ENCODE measurements around the gene C6. TPM values are rescaled to one million over a fixed set of nuclear protein-coding genes. Genes with fewer than 3 reads are reported as not detected.

C6 gene
- total and polyA plus RNA-seq, 10 of the 15 experiments (the other 5 are each of a cell fraction or from before 2014, with no cell fraction given), result 0.31 TPM; not detected in 9

DNA sequence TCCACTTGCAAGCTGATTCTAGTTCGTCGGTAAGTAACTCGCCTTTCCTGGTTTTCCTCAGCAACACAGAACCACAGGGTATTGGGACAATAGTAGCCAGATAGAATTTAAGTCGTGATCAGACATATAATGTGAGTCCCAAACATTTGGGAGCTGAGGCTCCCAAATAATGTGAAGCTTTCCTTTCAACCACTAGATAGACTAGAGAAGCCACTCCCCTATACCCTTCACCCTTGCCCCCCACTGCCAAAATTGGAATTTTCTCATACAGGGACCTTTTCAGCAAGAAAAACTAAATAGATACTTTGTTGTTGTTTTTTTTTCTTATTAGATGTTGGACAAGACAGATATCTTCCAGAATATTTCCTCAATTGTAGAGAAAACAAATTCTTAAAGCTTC, 1.9 kb downstream of the C6 start:
- intact Hi-C loops (cut with micrococcal nuclease; ENCODE audit: unreplicated experiment), result no loop called here
- H3K9ac ChIP-seq (ENCODE audit: control insufficient read depth, insufficient read depth, low read length), result no peak overlapping the region
- H3K4me3 ChIP-seq, result no peak overlapping the region
- H3K4me2 ChIP-seq (ENCODE audit: control insufficient read depth, insufficient read depth), result no peak overlapping the region
- ChIA-PET CTCF (interaction anchor here (1.6 kb wide), 1 partner anchor 59 kb away, joined by 3 read pairs; no protein-coding TSS in a partner anchor), SMC1A (ENCODE audit: uncharacterized antibody, unreplicated experiment) (no interaction called here), POLR2A (no interaction called here), RAD21 (ENCODE audit: unreplicated experiment) (no interaction called here)
- DNase-seq (ENCODE audit: low read depth, low spot score) (no peak), ATAC-seq (no peak), FAIRE-seq (no peak)
- H2AFZ ChIP-seq (ENCODE audit: control insufficient read depth, low read depth, low read length), result no peak overlapping the region
- no peaks in the 10 kb centered on the region for H4K20me1 ChIP-seq (ENCODE audit: control insufficient read depth, insufficient read depth)
- WGBS (ENCODE audit: insufficient coverage, insufficient replicate concordance, low lambda C conversion rate, missing lambda C conversion rate), result 15% methylated on average over 4 of the region's 4 CpGs
- no peak for TF ChIP-seq STAT3 (IDR thresholded peaks at IDR 0.05; ENCODE audit: low read depth, low read length)
- no peak for TF ChIP-seq DPF2 (IDR thresholded peaks at IDR 0.05)
- TF ChIP-seq, protein P1, sequence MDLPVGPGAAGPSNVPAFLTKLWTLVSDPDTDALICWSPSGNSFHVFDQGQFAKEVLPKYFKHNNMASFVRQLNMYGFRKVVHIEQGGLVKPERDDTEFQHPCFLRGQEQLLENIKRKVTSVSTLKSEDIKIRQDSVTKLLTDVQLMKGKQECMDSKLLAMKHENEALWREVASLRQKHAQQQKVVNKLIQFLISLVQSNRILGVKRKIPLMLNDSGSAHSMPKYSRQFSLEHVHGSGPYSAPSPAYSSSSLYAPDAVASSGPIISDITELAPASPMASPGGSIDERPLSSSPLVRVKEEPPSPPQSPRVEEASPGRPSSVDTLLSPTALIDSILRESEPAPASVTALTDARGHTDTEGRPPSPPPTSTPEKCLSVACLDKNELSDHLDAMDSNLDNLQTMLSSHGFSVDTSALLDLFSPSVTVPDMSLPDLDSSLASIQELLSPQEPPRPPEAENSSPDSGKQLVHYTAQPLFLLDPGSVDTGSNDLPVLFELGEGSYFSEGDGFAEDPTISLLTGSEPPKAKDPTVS (IDR thresholded peaks at IDR 0.05; ENCODE audit: low read depth, low read length), result no peak
- no peak for TF ChIP-seq MTA2 (IDR thresholded peaks at IDR 0.05; ENCODE audit: low read depth)
- TF ChIP-seq, protein P2, sequence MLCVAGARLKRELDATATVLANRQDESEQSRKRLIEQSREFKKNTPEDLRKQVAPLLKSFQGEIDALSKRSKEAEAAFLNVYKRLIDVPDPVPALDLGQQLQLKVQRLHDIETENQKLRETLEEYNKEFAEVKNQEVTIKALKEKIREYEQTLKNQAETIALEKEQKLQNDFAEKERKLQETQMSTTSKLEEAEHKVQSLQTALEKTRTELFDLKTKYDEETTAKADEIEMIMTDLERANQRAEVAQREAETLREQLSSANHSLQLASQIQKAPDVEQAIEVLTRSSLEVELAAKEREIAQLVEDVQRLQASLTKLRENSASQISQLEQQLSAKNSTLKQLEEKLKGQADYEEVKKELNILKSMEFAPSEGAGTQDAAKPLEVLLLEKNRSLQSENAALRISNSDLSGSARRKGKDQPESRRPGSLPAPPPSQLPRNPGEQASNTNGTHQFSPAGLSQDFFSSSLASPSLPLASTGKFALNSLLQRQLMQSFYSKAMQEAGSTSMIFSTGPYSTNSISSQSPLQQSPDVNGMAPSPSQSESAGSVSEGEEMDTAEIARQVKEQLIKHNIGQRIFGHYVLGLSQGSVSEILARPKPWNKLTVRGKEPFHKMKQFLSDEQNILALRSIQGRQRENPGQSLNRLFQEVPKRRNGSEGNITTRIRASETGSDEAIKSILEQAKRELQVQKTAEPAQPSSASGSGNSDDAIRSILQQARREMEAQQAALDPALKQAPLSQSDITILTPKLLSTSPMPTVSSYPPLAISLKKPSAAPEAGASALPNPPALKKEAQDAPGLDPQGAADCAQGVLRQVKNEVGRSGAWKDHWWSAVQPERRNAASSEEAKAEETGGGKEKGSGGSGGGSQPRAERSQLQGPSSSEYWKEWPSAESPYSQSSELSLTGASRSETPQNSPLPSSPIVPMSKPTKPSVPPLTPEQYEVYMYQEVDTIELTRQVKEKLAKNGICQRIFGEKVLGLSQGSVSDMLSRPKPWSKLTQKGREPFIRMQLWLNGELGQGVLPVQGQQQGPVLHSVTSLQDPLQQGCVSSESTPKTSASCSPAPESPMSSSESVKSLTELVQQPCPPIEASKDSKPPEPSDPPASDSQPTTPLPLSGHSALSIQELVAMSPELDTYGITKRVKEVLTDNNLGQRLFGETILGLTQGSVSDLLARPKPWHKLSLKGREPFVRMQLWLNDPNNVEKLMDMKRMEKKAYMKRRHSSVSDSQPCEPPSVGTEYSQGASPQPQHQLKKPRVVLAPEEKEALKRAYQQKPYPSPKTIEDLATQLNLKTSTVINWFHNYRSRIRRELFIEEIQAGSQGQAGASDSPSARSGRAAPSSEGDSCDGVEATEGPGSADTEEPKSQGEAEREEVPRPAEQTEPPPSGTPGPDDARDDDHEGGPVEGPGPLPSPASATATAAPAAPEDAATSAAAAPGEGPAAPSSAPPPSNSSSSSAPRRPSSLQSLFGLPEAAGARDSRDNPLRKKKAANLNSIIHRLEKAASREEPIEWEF (IDR thresholded peaks at IDR 0.05; ENCODE audit: insufficient replicate concordance, low read depth, low read length), result no peak
- TF ChIP-seq TAF1 (IDR thresholded peaks at IDR 0.05; ENCODE audit: borderline replicate concordance, low read depth, low read length), result no peak
- TF ChIP-seq ASH2L (IDR thresholded peaks at IDR 0.05; ENCODE audit: borderline replicate concordance, low read depth), result no peak
- TF ChIP-seq CHD1 (IDR thresholded peaks at IDR 0.05; ENCODE audit: low read depth, low read length), result no peak
- TF ChIP-seq ESRRA (IDR thresholded peaks at IDR 0.05; ENCODE audit: low read length), result no peak
- TF ChIP-seq CBX3 (IDR thresholded peaks at IDR 0.05; ENCODE audit: borderline replicate concordance, low read depth), result no peak
- TF ChIP-seq, protein P3, sequence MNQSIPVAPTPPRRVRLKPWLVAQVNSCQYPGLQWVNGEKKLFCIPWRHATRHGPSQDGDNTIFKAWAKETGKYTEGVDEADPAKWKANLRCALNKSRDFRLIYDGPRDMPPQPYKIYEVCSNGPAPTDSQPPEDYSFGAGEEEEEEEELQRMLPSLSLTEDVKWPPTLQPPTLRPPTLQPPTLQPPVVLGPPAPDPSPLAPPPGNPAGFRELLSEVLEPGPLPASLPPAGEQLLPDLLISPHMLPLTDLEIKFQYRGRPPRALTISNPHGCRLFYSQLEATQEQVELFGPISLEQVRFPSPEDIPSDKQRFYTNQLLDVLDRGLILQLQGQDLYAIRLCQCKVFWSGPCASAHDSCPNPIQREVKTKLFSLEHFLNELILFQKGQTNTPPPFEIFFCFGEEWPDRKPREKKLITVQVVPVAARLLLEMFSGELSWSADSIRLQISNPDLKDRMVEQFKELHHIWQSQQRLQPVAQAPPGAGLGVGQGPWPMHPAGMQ (IDR thresholded peaks at IDR 0.05; ENCODE audit: borderline replicate concordance), result no peak
- TF ChIP-seq, protein P4, sequence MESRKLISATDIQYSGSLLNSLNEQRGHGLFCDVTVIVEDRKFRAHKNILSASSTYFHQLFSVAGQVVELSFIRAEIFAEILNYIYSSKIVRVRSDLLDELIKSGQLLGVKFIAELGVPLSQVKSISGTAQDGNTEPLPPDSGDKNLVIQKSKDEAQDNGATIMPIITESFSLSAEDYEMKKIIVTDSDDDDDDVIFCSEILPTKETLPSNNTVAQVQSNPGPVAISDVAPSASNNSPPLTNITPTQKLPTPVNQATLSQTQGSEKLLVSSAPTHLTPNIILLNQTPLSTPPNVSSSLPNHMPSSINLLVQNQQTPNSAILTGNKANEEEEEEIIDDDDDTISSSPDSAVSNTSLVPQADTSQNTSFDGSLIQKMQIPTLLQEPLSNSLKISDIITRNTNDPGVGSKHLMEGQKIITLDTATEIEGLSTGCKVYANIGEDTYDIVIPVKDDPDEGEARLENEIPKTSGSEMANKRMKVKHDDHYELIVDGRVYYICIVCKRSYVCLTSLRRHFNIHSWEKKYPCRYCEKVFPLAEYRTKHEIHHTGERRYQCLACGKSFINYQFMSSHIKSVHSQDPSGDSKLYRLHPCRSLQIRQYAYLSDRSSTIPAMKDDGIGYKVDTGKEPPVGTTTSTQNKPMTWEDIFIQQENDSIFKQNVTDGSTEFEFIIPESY (IDR thresholded peaks at IDR 0.05), result no peak
- no peak for TF ChIP-seq BMI1 (IDR thresholded peaks at IDR 0.05; ENCODE audit: borderline replicate concordance)
- no peak for TF ChIP-seq CEBPB (IDR thresholded peaks at IDR 0.05; ENCODE audit: borderline replicate concordance in 1 of 2, low read depth in 2 of 2, low read length in 2 of 2)
- no TSS peak for BruUV-seq (replicated peaks)
- in situ Hi-C loops (cut with MboI), result no loop called here
- H3K9me3 ChIP-seq (replicated peaks; ENCODE audit: control insufficient read depth, insufficient read depth, low read length), result no peaks in the 10 kb centered on the region
- no peaks in the 10 kb centered on the region for H3K4me1 ChIP-seq (ENCODE audit: control insufficient read depth, insufficient read depth, low read length)
- H3K27ac ChIP-seq (ENCODE audit: control insufficient read depth, insufficient read depth), result no peak overlapping the region
- no peaks in the 10 kb centered on the region for H3K36me3 ChIP-seq (ENCODE audit: control insufficient read depth in 2 of 2, insufficient read depth in 2 of 2, low read length in 1 of 2)
- H3K79me2 ChIP-seq (ENCODE audit: control insufficient read depth, insufficient read depth, low read length), result no peaks in the 10 kb centered on the region
- no peaks in the 10 kb centered on the region for H3K27me3 ChIP-seq (replicated peaks in 1 of 2; ENCODE audit: control insufficient read depth in 2 of 2, insufficient read depth in 2 of 2, low read length in 1 of 2)
